A375 (cell line): Measurements from ENCODE around the gene CDC40. TPM values are rescaled to one million over a fixed set of nuclear protein-coding genes. Genes with fewer than 3 reads are reported as not detected.

ENCODE experiments used
- total RNA-seq: library from RNA; depleted of rRNA; stranded (reverse); fragments of >200 nt; shearing (Covaris generic); gene quantifications from 2 replicates; pipeline ENCODE4 v1.2.3, GENCODE V29; 2014; rRNA removed

The CDC40 gene
- total RNA-seq: 11.5 and 14.0 TPM in 2 replicates

GRCh38 chr6:110180228-110181008, at the start of gene CDC40:
Gene CDC40, plus strand, starts transcription at chr6:110180427. Its CDS starts 18 bp downstream, at chr6:110180445.

DNA sequence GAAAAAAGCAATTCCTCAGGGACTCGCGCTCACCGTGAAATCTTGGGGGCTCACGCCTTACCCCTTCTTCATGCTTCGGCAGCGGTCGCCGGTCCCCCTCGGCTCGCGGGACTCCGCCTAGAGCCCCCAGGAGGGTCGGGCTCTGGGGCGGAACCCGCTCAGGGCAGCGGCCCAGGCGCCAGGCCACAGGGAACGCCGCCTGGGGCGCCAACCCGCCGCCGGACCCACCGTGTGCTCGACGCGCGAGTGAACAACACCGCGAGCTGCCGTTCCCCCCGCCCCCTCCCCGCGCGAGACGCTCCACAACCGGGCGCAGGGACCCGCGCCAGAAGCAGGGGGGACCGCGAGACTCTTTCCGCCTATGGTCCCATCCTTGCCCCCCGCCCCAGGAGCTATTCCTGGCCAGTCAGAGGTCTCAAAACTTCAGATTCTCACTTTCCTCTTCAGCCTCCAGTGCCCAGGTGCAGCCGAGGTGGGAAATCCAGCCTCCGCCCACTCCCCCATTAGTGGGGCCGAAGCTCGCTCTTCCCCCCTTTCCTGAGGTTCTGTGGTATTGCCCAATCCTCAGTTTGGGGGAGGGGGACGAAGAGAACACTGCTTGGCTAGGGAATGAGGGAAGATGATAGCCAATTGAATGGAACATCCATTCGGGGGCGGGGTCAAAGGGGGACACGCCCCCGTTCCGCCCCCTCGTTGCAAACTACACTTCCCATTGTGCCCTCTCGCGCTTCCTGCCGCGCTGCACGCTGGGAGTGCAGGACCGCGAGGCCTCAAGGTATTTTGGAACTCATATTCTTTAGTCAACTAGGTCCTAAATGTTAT, 610 bp upstream of the CDC40 start, which contains the start of gene WASF1:
Gene WASF1 (minus strand): TSS at position 265 of the 822 bp plus-strand sequence. CDS start 52,069 bp downstream, outside the sequence.

Other genes starting within 250 kb of the CDC40 start
- not detected in 2 replicates for gene GPR6, start 202.1 kb upstream of the CDC40 start, total RNA-seq
- gene WASF1, start 757 bp upstream of the CDC40 start, total RNA-seq: 6.4 and 8.7 TPM in 2 replicates
- not detected in 2 replicates for gene METTL24, start 177.9 kb downstream of the CDC40 start, total RNA-seq
- 2.4 and 2.9 TPM in 2 replicates for gene DDO, start 235.1 kb downstream of the CDC40 start, total RNA-seq